K562 (cell line): Measurements from ENCODE around the gene GUF1. TPM values are rescaled to one million over a fixed set of nuclear protein-coding genes. Genes with fewer than 3 reads are reported as not detected.

ENCODE experiments used
- ATAC-seq: fragments of 200-7000 bp; cut with Tn5 transposase; 3 replicates; pipeline ENCODE4 v1.9.1; 2020; ENCODE audit warnings: moderate library complexity
- BruUV-seq: library from RNA; stranded (reverse); fragments of 400-500 nt; replicated peaks from 2 replicates; lab custom pipeline; 2021; lab: Mats Ljungman, UMichigan
- CTCF ChIA-PET: fragments of 300-600 bp; formaldehyde crosslinking; extraction: SDS; loops from one replicate; lab custom pipeline; 2021; ENCODE audit warnings: low intra/inter-chr PET ratio; lab: Yijun Ruan, JAX
- POLR2A ChIA-PET: fragments of 300-600, 350-650 bp; sonication (Branson Sonifier 250); formaldehyde crosslinking; extraction: SDS; loops from one replicate; lab custom pipeline; 2021; ENCODE audit warnings: antibody characterized with exemption, inconsistent platforms; lab: Yijun Ruan, JAX
- DNase-seq, 4 experiments: peaks; one replicate each; pipeline versions ENCODE4 v3.0.0 to v3.0.0-alpha.2; 2011 to 2018; ENCODE audit warnings: low spot score in 3 of 4, mixed read lengths in 3 of 4; ENCODE audit errors: extremely low read depth in 1 of 4
- FAIRE-seq: peaks from 2 replicates; lab custom pipeline; 2011; peaks lifted over from hg19 to GRCh38; lab: Jason Lieb, UNC
- H2AFZ ChIP-seq: 2 replicates; pipeline ENCODE4 v1.6.0; 2011; ENCODE audit warnings: low read depth, low read length, control low read depth, inconsistent platforms
- H3K27ac ChIP-seq: fragments of 200-600 bp; 3 replicates; pipeline ENCODE4 v1.8.0; 2011; ENCODE audit warnings: low read depth, mild to moderate bottlenecking, control low read depth, inconsistent platforms, low read length, moderate library complexity, mixed read lengths; ENCODE audit errors: extremely low read depth
- H3K27me3 ChIP-seq, 2 experiments: fragments of 300-600 bp in 1 of 2; 2 replicates in 1 of 2; 3 replicates in 1 of 2; pipeline versions ENCODE4 v1.6.0 to v1.8.0; 2011; ENCODE audit warnings: inconsistent platforms in 2 of 2, low read length in 2 of 2, mild to moderate bottlenecking in 1 of 2, mixed read lengths in 1 of 2, moderate library complexity in 1 of 2; ENCODE audit not compliant: control insufficient read depth in 2 of 2, insufficient read depth in 2 of 2
- H3K36me3 ChIP-seq: fragments of 300-600 bp; 3 replicates; pipeline ENCODE4 v1.8.0; 2011; ENCODE audit warnings: mild to moderate bottlenecking, low read length, inconsistent platforms; ENCODE audit not compliant: control insufficient read depth, insufficient read depth
- H3K4me1 ChIP-seq, 2 experiments: fragments of 200-600 bp in 1 of 2; replicated peaks in 1 of 2; 2 replicates in 1 of 2; 3 replicates in 1 of 2; pipeline versions ENCODE4 v1.5.1 to v1.8.0; 2011; ENCODE audit warnings: inconsistent platforms in 2 of 2, low read length in 2 of 2, mild to moderate bottlenecking in 1 of 2, mixed read lengths in 1 of 2, moderate library complexity in 1 of 2; ENCODE audit not compliant: control insufficient read depth in 2 of 2, insufficient read depth in 2 of 2
- H3K4me2 ChIP-seq: 2 replicates; pipeline ENCODE4 v1.6.1; 2011; ENCODE audit warnings: low read length, control low read depth, inconsistent platforms, mixed read lengths; ENCODE audit not compliant: insufficient read depth
- H3K4me3 ChIP-seq: fragments of 200-600 bp; sonication (generic), shearing (Covaris generic); 2 replicates; pipeline ENCODE4 v1.5.1; 2016; ENCODE audit warnings: control low read depth, inconsistent platforms
- H3K79me2 ChIP-seq: fragments of 200-600 bp; 3 replicates; pipeline ENCODE4 v1.8.0; 2011; ENCODE audit warnings: low read length, inconsistent platforms; ENCODE audit not compliant: control insufficient read depth, insufficient read depth
- H3K9ac ChIP-seq, 2 experiments: 2 replicates each; pipeline versions ENCODE4 v1.6.0 to v1.6.1; 2011; ENCODE audit warnings: low read depth in 2 of 2, low read length in 2 of 2, control low read depth in 1 of 2, inconsistent platforms in 1 of 2, mild to moderate bottlenecking in 1 of 2, mixed read lengths in 1 of 2; ENCODE audit not compliant: insufficient read depth in 1 of 2
- H3K9me1 ChIP-seq: one replicate; pipeline ENCODE4 v1.6.0; 2011; ENCODE audit warnings: inconsistent platforms, mild to moderate bottlenecking, low read length, moderate library complexity; ENCODE audit not compliant: control insufficient read depth, insufficient read depth
- H3K9me3 ChIP-seq: replicated peaks from 2 replicates; pipeline ENCODE4 v1.5.1; 2011; ENCODE audit warnings: low read depth, low read length, inconsistent platforms; ENCODE audit not compliant: control insufficient read depth, insufficient read depth
- H4K20me1 ChIP-seq: replicated peaks from 2 replicates; pipeline ENCODE4 v1.6.1; 2011; ENCODE audit warnings: low read length, inconsistent platforms, mixed read lengths; ENCODE audit not compliant: control insufficient read depth, insufficient read depth
- CCAR2 ChIP-seq: fragments of 200-400 bp; formaldehyde crosslinking; IDR thresholded peaks from 2 replicates; pipeline ENCODE4 v1.6.1; 2017; ENCODE audit warnings: mild to moderate bottlenecking, low read depth, low read length
- E2F6 ChIP-seq, 2 experiments: IDR thresholded peaks; 2 replicates each; pipeline ENCODE4 v1.6.1; 2011; ENCODE audit warnings: borderline replicate concordance in 1 of 2, control low read depth in 1 of 2, low read depth in 1 of 2, low read length in 1 of 2, mild to moderate bottlenecking in 1 of 2, mixed read lengths in 1 of 2, moderate library complexity in 1 of 2; ENCODE audit not compliant: insufficient read depth in 1 of 2, insufficient read length in 1 of 2, poor library complexity in 1 of 2, severe bottlenecking in 1 of 2; ENCODE audit errors: extremely low read depth in 1 of 2
- ELF2 ChIP-seq: fragments of 250-450 bp; sonication (Bioruptor Pico); IDR thresholded peaks from 2 replicates; pipeline ENCODE4 v1.5.0; 2021; ENCODE audit warnings: mild to moderate bottlenecking
- WGBS: fragments of 100-300 bp; shearing (Covaris generic); methylation state at CpG from one replicate; pipeline ENCODE4 v1.1.6; 2016; ENCODE audit warnings: low coverage, mixed read lengths; ENCODE audit not compliant: insufficient coverage; ENCODE audit errors: missing lambda C conversion rate; 5-methylcytosine and 5-hydroxymethylcytosine counted together
- in situ Hi-C: fragments of 300-500 bp; cut with MboI; formaldehyde crosslinking; loops from 4 replicates; pipeline ENCODE4 v1.15.0; 2018; ENCODE audit warnings: inconsistent platforms, mixed read lengths
- intact Hi-C: fragments of 100-400 bp; cut with micrococcal nuclease; formaldehyde crosslinking; loops from 2 replicates; pipeline ENCODE4 v1.14.2; 2022
- polyA plus RNA-seq, 8 experiments: library from polyadenylated mRNA; depleted of rRNA in 4 of 8; stranded (reverse) in 5 of 8; unstranded in 3 of 8; fragments of >200 nt; fragmentation: Nextera tagmentation in 2 of 8; fragmentation: Illumina TruSeq in 1 of 8; extraction: Ambion mirVana in 2 of 8; extraction: Trizol in 1 of 8; gene quantifications; 2 replicates each; pipeline versions ENCODE4 v1.2.1 to v1.2.3, GENCODE V29; 2011 to 2014; ENCODE audit warnings: inconsistent platforms in 1 of 8, missing spikeins in 1 of 8
- total RNA-seq, 7 experiments: library from RNA; depleted of rRNA in 6 of 7; stranded (reverse); fragments of >200 nt in 6 of 7; fragmentation: Illumina TruSeq in 2 of 7; extraction: Trizol in 2 of 7; gene quantifications; 2 replicates each; pipeline versions ENCODE4 v1.2.1 to v1.2.3, GENCODE V29; 2011 to 2021; ENCODE audit warnings: low replicate concordance in 1 of 7

Gene GUF1
- total and polyA plus RNA-seq, 9 of the 15 experiments (the other 6 are each of a cell fraction or from before 2014, with no cell fraction given): 8.1 to 47.5 (median 25.0) TPM

- H2AFZ ChIP-seq: no peak overlapping the region
- H4K20me1 ChIP-seq: no peaks in the 10 kb centered on the region
- no peak overlapping the region for H3K9ac ChIP-seq
- no peaks in the 10 kb centered on the region for H3K79me2 ChIP-seq
- H3K36me3 ChIP-seq: no peaks in the 10 kb centered on the region
- DNase-seq: no peak
- no peak for FAIRE-seq
- no peak overlapping the region for H3K4me3 ChIP-seq
- H3K4me1 ChIP-seq: no peaks in the 10 kb centered on the region
- BruUV-seq: no TSS peak
- intact Hi-C loops: no loop called here
- no peak overlapping the region for H3K27ac ChIP-seq
- ChIA-PET POLR2A (no interaction called here), CTCF (no interaction called here)
- no peak overlapping the region for H3K4me2 ChIP-seq
- no peak for TF ChIP-seq CCAR2
- WGBS: 0% methylated on average over 1 of the region's 1 CpG
- no peaks in the 10 kb centered on the region for H3K9me3 ChIP-seq
- ATAC-seq: no peak
- no peaks in the 10 kb centered on the region for H3K27me3 ChIP-seq
- in situ Hi-C loops: no loop called here
- no peaks in the 10 kb centered on the region for H3K9me1 ChIP-seq
Observed at GRCh38 chr4:44652002-44652401, 26.2 kb upstream of the GUF1 start.

- no peak overlapping the region for H3K4me3 ChIP-seq
- H3K27me3 ChIP-seq: no peaks in the 10 kb centered on the region
- in situ Hi-C loops (no loop called here), intact Hi-C loops (no loop called here)
- no peak overlapping the region for H3K4me2 ChIP-seq
- no peaks in the 10 kb centered on the region for H3K9me1 ChIP-seq
- no peaks in the 10 kb centered on the region for H3K36me3 ChIP-seq
- H3K79me2 ChIP-seq: no peaks in the 10 kb centered on the region
- CTCF ChIA-PET: no interaction called here
- H3K9me3 ChIP-seq: no peaks in the 10 kb centered on the region
- WGBS: 0% methylated on average over 3 of the region's 3 CpGs
- ATAC-seq (no peak), DNase-seq (no peak), FAIRE-seq (no peak)
- peaks cover 0 to 5% of the 10 kb centered on the region in 2 experiments; a peak in 1 of 5 replicates for H3K4me1 ChIP-seq
- no peaks in the 10 kb centered on the region for H4K20me1 ChIP-seq
- POLR2A ChIA-PET: no interaction called here
- no peak overlapping the region for H3K27ac ChIP-seq
- no peak overlapping the region for H2AFZ ChIP-seq
- H3K9ac ChIP-seq: no peak overlapping the region
- BruUV-seq: no TSS peak
- no peak for TF ChIP-seq ELF2 (CRISPR knock-in tag)
- no peak for TF ChIP-seq E2F6 (IDR thresholded peaks at IDR 0.05; ENCODE audit: borderline replicate concordance in 1 of 2, extremely low read depth in 1 of 2, insufficient read depth in 1 of 2, insufficient read length in 1 of 2, low read depth in 1 of 2, low read length in 1 of 2, poor library complexity in 1 of 2, severe bottlenecking in 1 of 2)
Observed at GRCh38 chr4:44660396-44660795, 17.8 kb upstream of the GUF1 start.
